WI38 (cell line): ENCODE results near the gene TXNRD3.
"Not testable (repeated sequence)": the region's sequence is repeated elsewhere in the genome, so short reads cannot be mapped to it uniquely, and the experiment has no call there.

Source experiments
- H3K4me3 ChIP-seq: 2 replicates; pipeline ENCODE4 v1.5.1; 2011; ENCODE audit warnings: low read depth, mild to moderate bottlenecking, control low read depth, low read length
- TF ChIP-seq, protein P1 (sequence below): IDR thresholded peaks from 2 replicates; pipeline ENCODE4 v1.5.1; 2012; ENCODE audit warnings: low read depth, mild to moderate bottlenecking, control low read depth, low read length

Gene TXNRD3

DNA sequence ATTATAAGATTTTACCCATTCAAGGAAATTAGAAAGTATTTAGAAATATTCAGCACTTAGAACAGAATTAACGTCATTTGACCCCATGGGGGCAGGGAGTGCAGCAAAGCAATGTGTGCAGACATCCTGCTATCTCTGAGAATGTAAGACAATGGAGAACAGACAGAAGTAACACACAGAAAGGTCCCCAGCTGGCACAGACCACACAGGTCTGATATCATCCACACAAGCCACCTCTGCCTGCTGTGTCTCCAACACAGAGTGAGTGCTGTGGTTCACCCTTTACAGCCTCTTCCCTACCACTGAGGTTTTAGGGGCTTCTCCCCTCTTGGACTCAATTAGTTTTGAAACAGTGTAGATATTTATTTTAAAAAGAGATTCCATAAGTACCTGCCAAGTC lies 16.1 kb downstream of the TXNRD3 start:
- H3K4me3 ChIP-seq: no peak overlapping the region
- TF ChIP-seq, protein P1, sequence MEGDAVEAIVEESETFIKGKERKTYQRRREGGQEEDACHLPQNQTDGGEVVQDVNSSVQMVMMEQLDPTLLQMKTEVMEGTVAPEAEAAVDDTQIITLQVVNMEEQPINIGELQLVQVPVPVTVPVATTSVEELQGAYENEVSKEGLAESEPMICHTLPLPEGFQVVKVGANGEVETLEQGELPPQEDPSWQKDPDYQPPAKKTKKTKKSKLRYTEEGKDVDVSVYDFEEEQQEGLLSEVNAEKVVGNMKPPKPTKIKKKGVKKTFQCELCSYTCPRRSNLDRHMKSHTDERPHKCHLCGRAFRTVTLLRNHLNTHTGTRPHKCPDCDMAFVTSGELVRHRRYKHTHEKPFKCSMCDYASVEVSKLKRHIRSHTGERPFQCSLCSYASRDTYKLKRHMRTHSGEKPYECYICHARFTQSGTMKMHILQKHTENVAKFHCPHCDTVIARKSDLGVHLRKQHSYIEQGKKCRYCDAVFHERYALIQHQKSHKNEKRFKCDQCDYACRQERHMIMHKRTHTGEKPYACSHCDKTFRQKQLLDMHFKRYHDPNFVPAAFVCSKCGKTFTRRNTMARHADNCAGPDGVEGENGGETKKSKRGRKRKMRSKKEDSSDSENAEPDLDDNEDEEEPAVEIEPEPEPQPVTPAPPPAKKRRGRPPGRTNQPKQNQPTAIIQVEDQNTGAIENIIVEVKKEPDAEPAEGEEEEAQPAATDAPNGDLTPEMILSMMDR: no peak

DNA sequence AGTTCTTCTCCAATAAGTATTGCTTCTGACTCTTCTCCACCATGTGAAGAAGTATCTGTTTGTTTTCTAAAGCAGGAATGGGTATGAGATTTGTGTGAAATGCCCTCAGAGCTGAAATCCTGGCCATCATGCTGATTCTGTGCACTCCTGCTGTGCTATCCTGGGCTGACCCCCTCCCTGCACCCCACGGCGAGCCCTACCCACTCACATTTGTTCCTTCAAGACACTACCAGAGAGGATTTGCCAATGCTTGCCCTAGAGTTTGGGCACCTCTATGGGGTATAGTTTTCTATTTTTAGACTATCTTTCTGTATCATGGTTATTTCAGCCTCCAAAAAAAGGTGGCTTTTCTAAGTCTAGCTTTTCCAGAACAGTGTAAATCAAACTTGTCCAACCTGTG lies 18.5 kb downstream of the TXNRD3 start:
- H3K4me3 ChIP-seq: no peak overlapping the region
- TF ChIP-seq, protein P1: no peak

DNA sequence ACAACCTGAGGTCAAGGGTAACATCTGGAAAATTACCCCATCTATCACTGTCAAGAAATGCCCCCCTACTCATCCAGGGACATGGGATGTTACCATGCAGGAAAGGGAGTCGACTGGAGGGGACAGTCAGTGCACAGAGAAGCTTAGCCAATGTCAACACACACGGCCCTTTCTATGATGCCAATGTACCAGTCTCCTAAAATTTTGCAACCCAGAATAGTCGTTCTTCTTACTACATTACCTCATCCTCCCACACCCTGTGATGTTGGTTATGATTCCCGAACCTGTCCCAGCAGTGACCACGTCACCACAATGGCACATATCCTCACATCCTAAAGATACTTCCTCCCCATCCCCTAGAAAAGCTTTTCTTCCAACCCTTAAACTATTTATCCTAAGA lies 20.1 kb downstream of the TXNRD3 start:
- H3K4me3 ChIP-seq: no peak overlapping the region

DNA sequence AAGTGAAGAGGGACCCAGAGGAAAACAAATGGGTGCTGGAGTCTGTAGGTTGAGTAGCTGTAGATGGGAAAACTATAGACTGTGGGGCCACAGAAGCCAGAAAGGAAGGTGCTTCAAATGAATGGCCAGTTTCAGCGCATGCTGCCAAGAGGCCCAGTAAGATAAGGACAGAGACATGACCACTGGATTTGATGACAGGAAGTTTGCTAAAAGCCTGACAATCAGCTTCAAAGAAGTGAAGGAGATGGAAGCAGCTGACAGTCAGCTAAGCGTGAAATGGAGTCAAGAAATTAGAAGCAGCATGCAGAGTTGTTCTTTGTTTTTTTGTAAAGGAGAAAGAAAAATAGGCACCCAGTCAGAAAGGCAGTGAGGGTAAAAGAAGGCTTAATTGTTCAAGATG lies 24.9 kb downstream of the TXNRD3 start:
- TF ChIP-seq, protein P1: no peak
- no peak overlapping the region for H3K4me3 ChIP-seq

More for the DNA sequence above, 20.1 kb downstream of the TXNRD3 start:
- TF ChIP-seq, protein P1: no peak

DNA sequence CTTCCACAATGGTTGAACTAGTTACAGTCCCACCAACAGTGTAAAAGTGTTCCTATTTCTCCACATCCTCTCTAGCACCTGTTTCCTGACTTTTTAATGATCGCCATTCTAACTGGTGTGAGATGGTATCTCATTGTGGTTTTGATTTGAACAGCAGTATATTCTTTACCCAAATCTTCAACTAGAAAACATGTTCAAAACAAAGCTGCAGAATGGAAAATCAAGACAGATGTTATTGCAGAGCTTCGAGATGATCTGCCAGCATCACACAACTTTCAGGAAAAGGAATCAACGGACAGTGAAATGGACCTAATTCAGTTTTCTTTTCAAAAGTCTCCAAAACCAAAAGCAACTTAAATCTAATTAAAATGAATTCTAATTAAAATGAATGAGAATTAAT lies 29.2 kb downstream of the TXNRD3 start:
- H3K4me3 ChIP-seq: not testable (repeated sequence)

DNA sequence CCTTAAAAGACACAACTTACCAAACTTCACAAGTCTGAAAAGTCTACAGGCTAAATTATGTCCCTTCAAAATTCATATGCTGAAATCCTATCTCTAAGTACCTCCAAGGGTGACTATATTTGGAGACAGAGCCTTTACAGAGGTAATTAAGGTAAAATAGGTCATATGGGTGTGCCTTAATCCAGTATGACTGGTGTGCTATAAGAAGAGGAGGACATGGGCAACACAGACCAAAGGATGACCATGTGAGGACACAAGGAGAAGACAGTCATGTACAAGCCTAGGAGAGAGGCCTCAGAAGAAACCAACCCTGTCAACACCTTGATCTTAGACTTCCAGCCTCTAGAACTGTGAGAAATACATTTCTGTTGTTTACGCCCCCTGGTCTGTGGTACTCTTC lies 32.2 kb downstream of the TXNRD3 start:
- no peak overlapping the region for H3K4me3 ChIP-seq
- TF ChIP-seq, protein P1: no peak

DNA sequence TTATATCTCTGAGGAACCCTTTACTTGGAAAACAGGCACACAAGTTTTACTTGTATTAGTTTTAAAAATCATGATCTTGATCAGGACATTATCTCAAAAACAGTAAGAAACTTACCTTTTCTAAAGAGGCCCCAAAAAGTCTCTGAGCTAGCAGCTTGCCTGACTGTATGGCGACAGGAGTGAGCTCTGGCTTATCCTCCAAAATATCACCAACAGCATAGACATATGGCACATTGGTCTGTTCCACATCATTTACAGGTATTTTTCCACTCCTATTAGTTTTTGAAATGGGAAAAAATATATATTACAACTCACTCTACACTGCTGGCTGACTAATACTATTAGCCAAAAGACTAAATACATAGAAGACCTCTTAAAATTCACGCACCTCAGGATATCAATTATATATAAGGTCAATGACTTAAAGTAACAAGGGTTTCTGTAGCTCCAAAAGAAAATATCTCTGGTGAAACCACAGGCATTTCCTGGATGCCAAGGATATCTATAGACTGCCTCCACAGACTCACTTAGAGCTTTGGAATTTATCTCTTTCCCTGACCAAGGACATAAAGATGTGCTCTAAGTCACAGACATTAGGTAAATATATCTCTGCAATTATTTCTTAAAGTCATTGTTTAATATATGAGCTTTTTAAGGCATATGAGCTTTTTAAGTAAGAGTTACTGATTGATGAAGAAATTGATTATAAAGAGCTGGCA lies 33.1 kb downstream of the TXNRD3 start:
- TF ChIP-seq, protein P1: no peak
- no peak overlapping the region for H3K4me3 ChIP-seq

DNA sequence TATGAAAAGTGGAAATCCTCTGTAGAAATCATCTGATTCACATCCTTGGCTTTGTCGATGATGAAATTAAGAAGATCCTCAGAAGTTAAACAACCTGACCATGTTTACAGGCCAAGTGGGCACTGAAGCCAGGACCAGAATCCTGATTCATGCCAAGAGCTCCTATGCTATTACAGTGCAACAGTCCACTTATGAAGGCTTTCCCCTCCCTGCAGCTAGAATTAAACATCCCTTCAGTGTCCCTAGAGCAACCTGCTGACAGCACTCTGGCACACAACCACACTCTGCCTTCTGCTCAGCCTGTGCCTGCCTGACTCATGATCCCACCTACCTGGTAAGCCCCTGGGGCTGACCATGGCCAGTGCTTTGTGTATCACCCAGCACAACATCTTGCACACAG lies 33.8 kb downstream of the TXNRD3 start:
- H3K4me3 ChIP-seq: no peak overlapping the region

More for the DNA sequence above, 33.8 kb downstream of the TXNRD3 start:
- TF ChIP-seq, protein P1: no peak
